Thyroid gland (tissue), 4 donors: Measurements from ENCODE around the gene CLN6.

ENCODE experiments used
- CTCF ChIP-seq, 6 experiments: fragments of 200-600 bp in 3 of 6; fragments of 450-650 bp in 3 of 6; sonication (generic) in 3 of 6; IDR thresholded peaks; one replicate each; pipeline ENCODE4 v1.5.1; 2016 to 2019; ENCODE audit warnings: antibody characterized with exemption in 6 of 6, mild to moderate bottlenecking in 2 of 6, inconsistent platforms in 1 of 6, moderate library complexity in 1 of 6
- POLR2A ChIP-seq, 2 donors: fragments of 450-650 bp; IDR thresholded peaks; one replicate each; pipeline ENCODE4 v1.6.1; 2017; ENCODE audit warnings: antibody characterized with exemption in 2 of 2, mild to moderate bottlenecking in 2 of 2, moderate library complexity in 1 of 2

- TF ChIP-seq POLR2A (IDR thresholded peaks at IDR 0.05): no peak
- TF ChIP-seq CTCF (IDR thresholded peaks at IDR 0.05): no peak
Observed at GRCh38 chr15:68220489-68220888, 9.0 kb downstream of the CLN6 start.
